ENCODE measurements around the gene B2M. TPM values are rescaled to one million over a fixed set of nuclear protein-coding genes. Genes with fewer than 3 reads are reported as not detected.
"Not testable (repeated sequence)": the region's sequence is repeated elsewhere in the genome, so short reads cannot be mapped to it uniquely, and the experiment has no call there.

Gene B2M
- total RNA-seq, 1 donor from 2014 or later: 3,395 TPM

DNA sequence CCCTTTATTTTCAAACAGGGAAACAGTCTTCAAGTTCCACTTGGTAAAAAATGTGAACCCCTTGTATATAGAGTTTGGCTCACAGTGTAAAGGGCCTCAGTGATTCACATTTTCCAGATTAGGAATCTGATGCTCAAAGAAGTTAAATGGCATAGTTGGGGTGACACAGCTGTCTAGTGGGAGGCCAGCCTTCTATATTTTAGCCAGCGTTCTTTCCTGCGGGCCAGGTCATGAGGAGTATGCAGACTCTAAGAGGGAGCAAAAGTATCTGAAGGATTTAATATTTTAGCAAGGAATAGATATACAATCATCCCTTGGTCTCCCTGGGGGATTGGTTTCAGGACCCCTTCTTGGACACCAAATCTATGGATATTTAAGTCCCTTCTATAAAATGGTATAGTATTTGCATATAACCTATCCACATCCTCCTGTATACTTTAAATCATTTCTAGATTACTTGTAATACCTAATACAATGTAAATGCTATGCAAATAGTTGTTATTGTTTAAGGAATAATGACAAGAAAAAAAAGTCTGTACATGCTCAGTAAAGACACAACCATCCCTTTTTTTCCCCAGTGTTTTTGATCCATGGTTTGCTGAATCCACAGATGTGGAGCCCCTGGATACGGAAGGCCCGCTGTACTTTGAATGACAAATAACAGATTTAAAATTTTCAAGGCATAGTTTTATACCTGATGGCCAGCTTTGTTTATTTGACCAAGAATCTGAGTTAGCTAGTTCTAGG, 7.0 kb downstream of the B2M start:
- intact Hi-C loops (cut with DNase I): loop anchor here (10.0 kb wide), 2 partner anchors 476 to 1204 kb away; partner anchors contain the start of gene MAP1A

GRCh38 chr15:44718927-44719292, 7.6 kb downstream of the B2M start:
- no peak for DNase-seq (ENCODE audit: low spot score in 2 of 2)
- intact Hi-C loops (cut with DNase I): loop anchor here (10.0 kb wide), 2 partner anchors 476 to 1204 kb away; partner anchors contain the start of gene MAP1A

More for the DNA sequence above, 7.0 kb downstream of the B2M start:
- H3K27ac ChIP-seq: no peak overlapping the region
- DNase-seq (ENCODE audit: low spot score in 2 of 2): no peak
- H3K36me3 ChIP-seq: peaks cover 39 to 40% of the 10 kb centered on the region in 2 donors
- no peaks in the 10 kb centered on the region for H3K27me3 ChIP-seq
- H3K9me3 ChIP-seq: no peaks in the 10 kb centered on the region
- peaks cover 4 to 10% of the 10 kb centered on the region in 2 donors for H3K4me1 ChIP-seq
- TF ChIP-seq, protein P1, sequence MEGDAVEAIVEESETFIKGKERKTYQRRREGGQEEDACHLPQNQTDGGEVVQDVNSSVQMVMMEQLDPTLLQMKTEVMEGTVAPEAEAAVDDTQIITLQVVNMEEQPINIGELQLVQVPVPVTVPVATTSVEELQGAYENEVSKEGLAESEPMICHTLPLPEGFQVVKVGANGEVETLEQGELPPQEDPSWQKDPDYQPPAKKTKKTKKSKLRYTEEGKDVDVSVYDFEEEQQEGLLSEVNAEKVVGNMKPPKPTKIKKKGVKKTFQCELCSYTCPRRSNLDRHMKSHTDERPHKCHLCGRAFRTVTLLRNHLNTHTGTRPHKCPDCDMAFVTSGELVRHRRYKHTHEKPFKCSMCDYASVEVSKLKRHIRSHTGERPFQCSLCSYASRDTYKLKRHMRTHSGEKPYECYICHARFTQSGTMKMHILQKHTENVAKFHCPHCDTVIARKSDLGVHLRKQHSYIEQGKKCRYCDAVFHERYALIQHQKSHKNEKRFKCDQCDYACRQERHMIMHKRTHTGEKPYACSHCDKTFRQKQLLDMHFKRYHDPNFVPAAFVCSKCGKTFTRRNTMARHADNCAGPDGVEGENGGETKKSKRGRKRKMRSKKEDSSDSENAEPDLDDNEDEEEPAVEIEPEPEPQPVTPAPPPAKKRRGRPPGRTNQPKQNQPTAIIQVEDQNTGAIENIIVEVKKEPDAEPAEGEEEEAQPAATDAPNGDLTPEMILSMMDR (IDR thresholded peaks at IDR 0.05): no peak
- H3K4me3 ChIP-seq: no peak overlapping the region

DNA sequence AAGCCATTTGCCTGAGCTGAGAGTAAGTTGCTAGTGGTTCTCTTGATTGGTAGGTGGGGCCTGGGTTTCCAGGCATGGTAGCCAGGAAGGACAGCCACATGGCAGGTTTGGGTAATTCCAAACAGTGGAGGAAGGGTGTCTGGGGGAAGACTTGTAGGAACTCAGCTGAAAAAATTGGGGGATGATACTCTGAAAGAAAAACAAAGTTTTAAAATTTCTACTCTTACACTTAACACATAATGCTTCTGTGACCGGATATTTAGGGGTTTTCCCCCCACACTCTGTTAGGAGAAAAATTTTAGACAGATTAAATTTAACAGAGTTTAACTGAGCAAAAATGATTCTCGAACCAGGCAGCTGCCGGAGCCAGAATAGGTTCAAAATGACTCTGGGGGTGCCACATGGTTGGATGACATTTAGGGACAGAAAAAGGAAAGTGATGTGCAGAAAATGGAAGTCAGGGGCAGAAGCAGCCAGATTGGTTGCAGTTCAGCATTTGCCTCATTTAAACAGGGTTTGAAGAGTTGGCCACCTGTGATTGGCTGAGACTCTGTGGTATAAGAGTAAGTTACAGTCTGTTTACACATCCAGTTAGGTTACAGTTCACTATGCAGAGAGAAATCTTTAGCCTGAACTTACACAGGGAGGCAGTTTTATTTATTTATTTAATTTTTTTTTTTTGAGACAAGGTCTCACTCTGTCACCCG, 8.1 kb downstream of the B2M start:
- Histone ChIP-seq H3K4me1 (peaks cover 0 to 1% of the 10 kb centered on the region in 2 donors), H3K4me3 (no peak overlapping the region), H3K27me3 (no peaks in the 10 kb centered on the region), H3K9me3 (no peaks in the 10 kb centered on the region), H3K36me3 (peaks cover 39 to 40% of the 10 kb centered on the region in 2 donors), H3K27ac (no peak overlapping the region)
- intact Hi-C loops (cut with DNase I): loop anchor here (10.0 kb wide), 2 partner anchors 475 to 1205 kb away; partner anchors contain the start of gene MAP1A
- DNase-seq (ENCODE audit: low spot score in 2 of 2): no peak
- TF ChIP-seq, protein P1 (IDR thresholded peaks at IDR 0.05): no peak

More at GRCh38 chr15:44718927-44719292, 7.6 kb downstream of the B2M start:
- H3K4me3 ChIP-seq: no peak overlapping the region
- peaks cover 39 to 40% of the 10 kb centered on the region in 2 donors for H3K36me3 ChIP-seq
- no peak overlapping the region for H3K27ac ChIP-seq
- H3K4me1 ChIP-seq: peaks cover 0 to 7% of the 10 kb centered on the region in 2 donors
- TF ChIP-seq, protein P1 (IDR thresholded peaks at IDR 0.05): no peak
- H3K9me3 ChIP-seq: no peaks in the 10 kb centered on the region
- no peaks in the 10 kb centered on the region for H3K27me3 ChIP-seq

GRCh38 chr15:44720000-44720435, 8.7 kb downstream of the B2M start:
- peaks cover 39 to 40% of the 10 kb centered on the region in 2 donors for H3K36me3 ChIP-seq
- not testable (repeated sequence) for H3K27me3 ChIP-seq; H3K9me3 ChIP-seq; DNase-seq (ENCODE audit: low spot score in 2 of 2); H3K27ac ChIP-seq; H3K4me1 ChIP-seq; H3K4me3 ChIP-seq
- intact Hi-C loops (cut with DNase I): loop anchor here (10.0 kb wide), 3 partner anchors 475 to 1205 kb away; partner anchors contain the start of genes MAP1A and SQOR

DNA sequence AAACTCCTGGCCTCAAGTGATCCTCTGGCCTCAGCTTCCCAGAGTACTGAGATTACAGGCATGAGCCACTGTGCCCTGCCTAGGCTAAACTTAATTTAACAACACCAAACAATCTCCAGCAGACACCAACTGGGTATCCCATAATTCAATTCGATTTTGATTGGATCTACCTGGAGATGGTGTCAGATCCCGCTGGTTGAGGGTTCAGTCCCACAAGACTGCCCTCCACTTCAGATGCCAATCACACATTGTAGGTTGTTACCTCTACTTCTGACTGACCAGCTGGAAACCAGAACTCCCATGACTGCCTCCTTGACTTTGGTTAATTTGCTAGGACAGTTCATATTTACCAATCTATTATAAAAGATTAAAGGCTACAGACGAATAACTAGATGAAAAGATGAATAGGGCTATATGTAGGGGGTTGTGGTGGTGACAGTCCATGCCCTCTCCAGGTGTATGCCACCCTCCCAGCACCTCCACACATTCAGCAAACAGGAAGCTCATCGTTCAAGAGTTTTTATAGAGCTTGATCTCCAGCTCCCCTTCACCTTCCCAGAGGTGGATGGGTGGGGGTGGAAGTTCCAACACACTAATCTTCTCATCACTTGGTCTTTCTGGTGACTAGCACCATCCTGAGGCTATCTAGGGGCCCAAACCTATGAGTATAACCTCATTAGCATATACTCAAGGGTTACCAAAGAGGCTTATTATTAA, 9.3 kb downstream of the B2M start:
- Histone ChIP-seq H3K9me3 (no peaks in the 10 kb centered on the region), H3K4me3 (no peak overlapping the region), H3K4me1 (no peaks in the 10 kb centered on the region), H3K27ac (no peak overlapping the region), H3K27me3 (no peaks in the 10 kb centered on the region), H3K36me3 (peaks cover 34% of the 10 kb centered on the region in 2 donors)
- intact Hi-C loops (cut with DNase I): loop anchor here (10.0 kb wide), 1 partner anchor 914 kb away; the partner anchor contains the start of gene SQOR
- no peak for DNase-seq (ENCODE audit: low spot score in 2 of 2)
- TF ChIP-seq, protein P1 (IDR thresholded peaks at IDR 0.05): no peak

Measured in ascending aorta (tissue), 2 donors.